GM19463 (cell line): ENCODE data around the gene GNB2.
"Not testable (repeated sequence)": the region's sequence is repeated elsewhere in the genome, so short reads cannot be mapped to it uniquely, and the experiment has no call there.

Experiments
- ATAC-seq: cut with Tn5 transposase; IDR thresholded peaks from one replicate; pipeline ENCODE4 v1.9.1; 2021; ENCODE audit warnings: mild to moderate bottlenecking, moderate library complexity; ENCODE audit not compliant: unreplicated experiment

The GNB2 gene

DNA sequence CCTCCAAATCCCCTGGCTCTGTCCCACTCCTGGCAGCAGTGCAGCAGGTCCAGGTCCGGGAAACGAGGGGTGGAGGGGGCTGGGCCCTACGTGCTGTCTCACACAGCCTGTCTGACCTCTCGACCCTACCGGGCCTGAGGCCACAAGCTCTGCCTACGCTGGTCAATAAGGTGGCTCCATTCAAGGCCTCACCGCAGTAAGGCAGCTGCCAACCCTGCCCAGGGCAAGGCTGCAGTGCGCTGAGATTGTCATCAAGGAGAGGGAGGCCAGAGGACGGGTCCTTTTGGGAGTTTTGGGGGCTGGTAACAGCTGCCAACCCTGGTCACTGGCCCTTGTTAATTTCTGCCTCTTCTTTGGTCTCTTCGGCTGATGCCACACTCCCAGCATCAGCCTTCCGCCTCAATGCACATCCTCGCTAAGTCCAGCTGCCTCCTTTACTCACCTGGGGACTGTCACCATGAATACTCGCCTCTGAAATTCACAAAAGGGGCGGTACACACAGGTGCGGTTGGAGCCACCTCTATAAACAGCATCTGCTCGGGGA is 50.3 kb downstream of the GNB2 start:
- ATAC-seq: no peak

DNA sequence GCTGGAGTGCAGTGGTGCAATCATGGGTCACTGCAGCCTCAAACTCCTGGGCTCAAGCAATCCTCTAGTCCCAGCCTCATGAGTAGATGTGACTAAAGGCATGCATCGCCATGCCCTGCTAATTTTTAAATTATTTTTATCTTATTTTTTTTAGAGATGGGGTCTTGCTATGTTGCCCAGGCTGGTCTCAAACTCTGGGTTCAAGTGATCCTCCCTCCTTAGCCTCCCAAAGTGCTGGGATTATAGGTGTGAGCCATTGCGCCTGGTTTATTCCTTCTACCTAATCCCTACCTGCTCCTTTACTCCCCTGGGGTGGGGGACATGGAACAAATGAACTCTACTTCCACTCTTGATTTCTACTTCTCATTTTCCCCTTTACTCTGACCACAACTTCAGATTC is 50.8 kb downstream of the GNB2 start:
- not testable (repeated sequence) for ATAC-seq

DNA sequence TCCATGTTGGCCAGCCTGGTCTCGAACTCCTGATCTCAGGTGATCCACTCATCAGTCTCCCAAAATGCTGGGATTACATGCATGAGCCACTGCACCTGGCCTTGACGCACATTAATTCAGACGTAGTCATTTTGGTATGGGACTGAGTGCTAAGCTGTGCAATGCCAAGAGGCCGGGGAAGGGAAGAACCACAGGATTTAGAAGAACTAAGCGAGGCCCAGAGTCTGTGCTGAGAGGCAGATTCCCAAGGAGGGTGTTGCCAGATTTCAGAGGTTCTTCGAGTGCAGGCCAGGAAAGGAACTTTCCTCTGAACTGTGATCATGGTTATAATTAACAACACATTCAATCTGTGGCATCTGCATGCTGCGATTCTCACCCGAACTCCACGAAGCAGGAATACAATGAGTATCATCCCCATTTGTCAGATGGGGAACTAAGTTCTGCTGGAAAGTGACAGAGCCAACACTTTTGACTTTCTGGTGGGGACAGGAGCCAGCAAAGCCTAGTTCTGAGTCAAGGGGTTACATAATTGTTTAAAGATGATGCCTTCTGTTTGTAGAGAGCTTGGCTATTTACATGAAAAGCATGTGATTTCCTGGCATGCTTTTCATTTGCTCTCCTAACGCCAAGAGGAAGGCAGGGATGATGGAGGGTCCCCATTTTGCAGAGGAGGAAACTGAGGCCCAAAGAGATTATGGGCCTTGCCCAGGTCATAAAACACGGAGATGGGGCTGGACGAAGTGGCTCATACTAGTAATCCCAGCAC is 53.6 kb downstream of the GNB2 start:
- ATAC-seq: no peak

DNA sequence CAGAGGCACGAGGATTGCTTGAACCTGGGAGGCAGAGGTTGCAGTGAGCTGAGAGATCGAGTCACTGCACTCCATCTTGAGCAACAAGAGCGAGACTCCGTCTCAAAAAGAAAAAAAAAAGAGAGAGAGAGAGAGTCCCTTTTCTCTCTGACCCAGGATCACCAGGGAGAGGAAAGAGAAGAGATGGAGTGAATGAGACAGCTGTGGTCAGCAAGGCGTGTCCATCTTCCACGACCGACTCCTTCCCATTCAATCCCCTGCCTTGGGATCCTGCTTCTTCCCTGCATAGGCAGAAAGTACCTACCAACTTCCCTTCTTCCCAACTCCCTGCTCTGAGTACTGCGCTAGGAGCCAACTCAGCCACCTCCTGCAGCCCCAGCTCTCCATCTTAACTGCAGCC is 54.7 kb downstream of the GNB2 start:
- no peak for ATAC-seq
